SK-N-MC (cell line): ENCODE data around the gene TWNK.
A peak's percentile ranks its signal among the peaks of the same experiment; 100 is the strongest.
"Not testable (repeated sequence)": the region's sequence is repeated elsewhere in the genome, so short reads cannot be mapped to it uniquely, and the experiment has no call there.

Experiments used
- DNase-seq: peaks from one replicate; pipeline ENCODE4 v3.0.0-alpha.2; 2011; ENCODE audit warnings: low read depth, low spot score
- H3K27ac ChIP-seq: fragments of 200-600 bp; sonication (generic); 2 replicates; pipeline ENCODE4 v1.5.1; 2016; ENCODE audit warnings: mixed run types
- H3K36me3 ChIP-seq: fragments of 200-600 bp; sonication (generic); 2 replicates; pipeline ENCODE4 v1.6.1; 2017; ENCODE audit warnings: antibody characterized with exemption, low read length, mixed read lengths; ENCODE audit not compliant: insufficient read depth
- H3K4me3 ChIP-seq: fragments of 200-600 bp; sonication (generic); 2 replicates; pipeline ENCODE4 v1.5.1; 2016
- H3K9ac ChIP-seq: fragments of 200-600 bp; sonication (generic); 2 replicates; pipeline ENCODE4 v1.8.0; 2017; ENCODE audit warnings: mixed run types, mixed read lengths; ENCODE audit not compliant: insufficient read length
- H3K9me3 ChIP-seq: fragments of 200-600 bp; sonication (generic); 2 replicates; pipeline ENCODE4 v1.6.1; 2017; ENCODE audit warnings: low read depth, mild to moderate bottlenecking, antibody characterized with exemption, low read length, moderate library complexity, mixed read lengths
- EZH2 ChIP-seq: fragments of 200-600 bp; sonication (generic); IDR thresholded peaks from one replicate; pipeline ENCODE4 v1.6.1; 2017; ENCODE audit warnings: antibody characterized with exemption
- FOXP2 ChIP-seq: optimal IDR thresholded peaks from 2 replicates; pipeline ENCODE3; 2011; ENCODE audit warnings: mild to moderate bottlenecking, moderate library complexity; ENCODE audit not compliant: insufficient read depth; ENCODE audit errors: extremely low read length, control extremely low read depth
- POLR2AphosphoS5 ChIP-seq: IDR thresholded peaks from 2 replicates; pipeline ENCODE4 v1.6.1; 2012; ENCODE audit warnings: mild to moderate bottlenecking, low read depth, low read length, borderline replicate concordance

The TWNK gene

DNA sequence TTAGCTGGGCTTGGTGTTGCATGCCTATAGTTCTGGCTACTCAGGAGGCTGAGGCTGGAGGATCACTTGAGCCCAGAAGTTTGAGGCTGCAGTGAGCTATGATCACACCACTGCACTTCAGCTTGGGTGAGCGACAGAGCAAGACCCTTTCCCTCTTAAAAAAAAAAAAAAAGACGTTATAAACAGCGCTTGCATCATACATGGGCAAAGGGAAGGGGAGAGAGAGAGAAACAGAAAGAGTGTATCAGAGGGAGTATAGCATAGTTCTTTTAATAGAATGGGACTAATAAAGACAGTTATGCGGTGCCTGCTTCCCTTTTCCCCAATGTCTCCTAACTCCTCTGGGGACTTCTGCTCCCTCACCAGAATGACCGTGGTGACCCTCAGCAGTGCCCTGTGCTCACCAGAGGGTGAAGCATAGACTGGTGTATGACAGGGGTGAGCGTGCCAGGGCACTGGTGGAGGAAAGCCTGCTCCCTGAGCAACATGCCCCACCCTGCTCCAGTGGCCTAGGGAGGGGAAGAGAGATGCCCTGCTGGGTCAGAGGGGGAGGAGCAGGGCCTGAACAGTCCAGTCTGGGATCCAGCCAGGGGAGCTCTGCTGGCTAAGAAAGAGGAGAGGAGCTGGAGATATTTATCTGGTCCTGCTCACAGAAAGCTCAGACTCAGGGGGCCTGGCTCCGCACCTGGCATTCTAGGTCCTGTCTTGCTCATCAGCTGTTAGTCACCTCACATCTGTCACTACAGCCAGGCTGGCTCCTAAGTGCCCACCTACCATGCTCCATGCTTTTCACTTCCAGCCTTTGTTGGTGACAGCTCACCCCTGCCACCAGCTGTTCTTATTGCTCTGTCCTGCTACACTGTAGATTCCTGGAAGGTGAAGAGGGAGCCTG lies 41.3 kb downstream of the TWNK start:
- no peaks in the 10 kb centered on the region for H3K9me3 ChIP-seq
- H3K27ac ChIP-seq, result no peak overlapping the region
- no peak overlapping the region for H3K9ac ChIP-seq
- no peaks in the 10 kb centered on the region for H3K36me3 ChIP-seq
- no peak for DNase-seq
- TF ChIP-seq POLR2AphosphoS5 (no peak), EZH2 (no peak), FOXP2 (no peak)
- H3K4me3 ChIP-seq, result no peak overlapping the region

- Histone ChIP-seq H3K4me3 (no peak overlapping the region), H3K9ac (no peak overlapping the region), H3K27ac (no peak overlapping the region), H3K36me3 (no peaks in the 10 kb centered on the region), H3K9me3 (no peaks in the 10 kb centered on the region)
- TF ChIP-seq POLR2AphosphoS5 (no peak), EZH2 (no peak), FOXP2 (no peak)
- DNase-seq, result no peak
Observed at GRCh38 chr10:101029520-101030295, 42.4 kb downstream of the TWNK start.

DNA sequence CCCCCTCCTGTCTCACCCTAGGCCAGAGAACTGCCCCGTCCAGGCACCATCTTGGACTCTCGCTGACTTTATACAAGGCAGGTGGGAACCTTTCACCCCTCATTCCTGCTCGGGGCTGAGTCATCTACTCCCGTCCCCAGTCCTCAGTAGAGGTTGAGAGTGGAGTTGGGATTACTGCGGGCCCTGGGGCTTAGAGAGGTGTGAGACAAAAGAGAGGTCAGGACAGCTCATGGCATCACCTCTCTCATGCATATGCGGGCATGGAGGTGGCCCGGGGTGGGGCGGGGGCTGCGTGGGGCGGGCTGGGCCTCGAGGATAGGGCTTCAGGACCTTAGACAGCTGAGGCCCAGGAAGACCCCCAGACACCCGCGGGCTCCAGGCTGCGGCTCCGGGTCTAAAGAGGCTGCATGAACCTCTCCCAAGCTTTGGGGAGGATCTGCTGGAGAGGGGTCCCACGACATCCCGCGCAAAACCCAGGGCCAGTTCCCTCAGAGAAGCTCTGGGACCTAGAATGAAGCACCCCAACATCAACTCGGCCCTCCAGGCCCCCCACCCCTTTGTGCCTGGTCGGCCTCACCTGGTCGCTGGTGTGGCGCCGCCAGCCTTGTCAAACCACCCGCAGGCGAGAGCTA lies 43.3 kb downstream of the TWNK start:
- no peak for DNase-seq
- TF ChIP-seq EZH2 (no peak), FOXP2 (no peak), POLR2AphosphoS5 (no peak)
- Histone ChIP-seq H3K9me3 (no peaks in the 10 kb centered on the region), H3K36me3 (no peaks in the 10 kb centered on the region), H3K4me3 (peak overlapping the region; percentile 75), H3K9ac (no peak overlapping the region), H3K27ac (no peak overlapping the region)

DNA sequence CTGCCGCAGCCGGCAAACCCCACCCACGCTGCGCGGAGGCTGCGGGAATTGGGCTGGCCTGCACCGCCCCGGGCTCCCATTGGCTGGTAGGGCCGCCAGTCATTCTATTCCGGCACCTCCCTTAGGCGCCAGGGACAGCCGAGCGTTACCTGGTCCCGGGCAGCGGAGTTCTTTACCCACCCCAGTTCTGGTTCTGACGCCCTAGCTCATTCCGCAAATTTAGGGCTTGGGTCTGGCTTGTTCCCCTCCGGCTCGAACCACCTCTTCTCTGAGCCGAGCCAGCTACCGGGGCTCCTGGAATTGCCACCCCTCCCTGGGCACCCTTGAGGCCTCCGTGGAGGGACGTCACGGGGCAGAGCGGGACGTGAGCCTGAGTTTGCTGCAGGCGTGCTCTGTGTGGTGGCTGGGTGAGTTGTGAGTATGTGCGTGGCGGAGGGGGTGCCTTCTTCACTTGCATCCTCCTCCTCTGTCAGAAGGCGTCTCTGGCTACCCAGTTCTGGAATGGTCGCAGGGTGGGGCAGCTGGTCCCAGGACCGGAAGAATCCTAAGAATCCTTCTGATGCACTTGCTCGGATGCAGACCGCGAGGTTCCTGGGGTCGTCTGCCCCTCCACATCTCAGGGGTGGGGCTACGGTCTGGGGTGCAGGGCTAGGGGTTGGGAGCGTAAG lies 43.9 kb downstream of the TWNK start, which contains the start of the genes PDZD7 and SFXN3:
Gene PDZD7, minus strand, starts transcription at position 2 of the 668 bp plus-strand sequence. CDS start 910 bp downstream, outside the sequence.
Gene SFXN3, plus strand, starts transcription at position 107 of the 668 bp plus-strand sequence. CDS start 3,461 bp downstream, outside the sequence.
- Histone ChIP-seq H3K36me3 (no peaks in the 10 kb centered on the region), H3K9me3 (no peaks in the 10 kb centered on the region), H3K9ac (no peak within 1 kb of the TSS), H3K4me3 (peak within 1 kb of the TSS; percentile 75), H3K27ac (no peak within 1 kb of the TSS)
- TF ChIP-seq EZH2 (no peak), POLR2AphosphoS5 (no peak), FOXP2 (no peak)
- DNase-seq, result no peak

- Histone ChIP-seq H3K9ac (no peak overlapping the region), H3K9me3 (no peaks in the 10 kb centered on the region), H3K27ac (no peak overlapping the region), H3K36me3 (no peaks in the 10 kb centered on the region), H3K4me3 (peak overlapping the region; percentile 75)
- no peak for DNase-seq
- TF ChIP-seq EZH2, result no peak
- no peak for TF ChIP-seq FOXP2
- TF ChIP-seq POLR2AphosphoS5, result no peak
Observed at GRCh38 chr10:101031796-101032636, 44.7 kb downstream of the TWNK start.

DNA sequence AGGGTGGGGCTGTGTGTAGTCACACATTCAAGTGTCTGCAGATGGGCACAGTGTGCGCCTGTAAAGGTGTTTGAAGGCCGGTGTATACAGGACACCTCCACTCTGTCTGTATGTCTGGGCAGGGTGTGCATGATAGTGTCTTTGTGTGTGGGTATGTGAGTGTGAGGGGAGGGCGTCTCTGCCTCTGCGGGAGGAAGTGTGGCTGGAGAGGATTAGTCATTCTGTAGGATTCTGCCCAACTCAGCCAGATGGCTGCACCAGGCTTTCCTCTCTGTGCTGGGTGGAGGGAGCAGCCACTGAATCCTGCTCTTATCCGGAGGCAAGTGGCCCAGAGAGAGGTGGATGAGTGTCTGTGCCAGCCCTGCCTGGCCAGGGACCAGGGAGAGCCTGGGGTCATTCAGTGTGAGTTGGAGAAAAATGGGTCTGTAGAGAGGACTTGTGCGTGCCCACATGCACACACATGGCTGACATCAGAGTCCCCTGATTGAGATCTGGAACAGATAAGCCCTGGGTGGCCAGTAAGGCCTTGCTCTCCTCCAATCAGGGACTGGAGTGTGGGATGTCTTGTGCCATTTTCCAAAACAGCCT lies 45.4 kb downstream of the TWNK start:
- H3K27ac ChIP-seq, result no peak overlapping the region
- H3K4me3 ChIP-seq, result peak overlapping the region; percentile 75
- no peaks in the 10 kb centered on the region for H3K36me3 ChIP-seq
- TF ChIP-seq EZH2, result no peak
- no peak for TF ChIP-seq POLR2AphosphoS5
- TF ChIP-seq FOXP2, result no peak
- DNase-seq, result no peak
- no peak overlapping the region for H3K9ac ChIP-seq
- no peaks in the 10 kb centered on the region for H3K9me3 ChIP-seq

DNA sequence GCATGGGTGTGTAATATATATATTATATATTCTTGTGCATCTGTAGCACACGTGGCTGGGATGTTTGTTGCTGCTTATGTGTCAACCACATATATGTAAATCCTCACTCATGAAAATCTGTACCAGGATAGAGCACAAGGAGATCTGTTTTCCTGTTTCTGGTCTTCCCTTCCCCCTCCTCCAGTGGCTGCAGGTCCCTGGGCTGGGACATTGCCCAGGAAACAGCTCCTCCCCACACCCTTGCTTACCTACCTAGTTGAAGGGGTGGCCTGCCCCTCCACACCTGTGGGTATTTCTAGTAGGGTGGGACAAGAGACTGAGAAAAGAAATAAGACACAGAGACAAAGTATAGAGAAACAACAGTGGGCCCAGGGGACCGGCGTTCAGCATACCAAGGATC lies 45.9 kb downstream of the TWNK start:
- H3K27ac ChIP-seq, result no peak overlapping the region
- no peak for DNase-seq
- no peaks in the 10 kb centered on the region for H3K9me3 ChIP-seq
- no peak overlapping the region for H3K4me3 ChIP-seq
- H3K36me3 ChIP-seq, result no peaks in the 10 kb centered on the region
- no peak overlapping the region for H3K9ac ChIP-seq
- TF ChIP-seq POLR2AphosphoS5 (no peak), EZH2 (no peak), FOXP2 (no peak)

- not testable (repeated sequence) for H3K9ac ChIP-seq, H3K36me3 ChIP-seq, H3K4me3 ChIP-seq, H3K9me3 ChIP-seq, DNase-seq, H3K27ac ChIP-seq
Observed at GRCh38 chr10:101034404-101034803, 47.1 kb downstream of the TWNK start.
